SK-N-SH (cell line): ENCODE measurements around the gene DIS3L2. TPM values are rescaled to one million over a fixed set of nuclear protein-coding genes. Genes with fewer than 3 reads are reported as not detected.

Experiments used
- CTCF ChIA-PET: fragments of 300-600, 350-600 bp; formaldehyde crosslinking; extraction: SDS; loops from one replicate; lab custom pipeline; 2021; lab: Yijun Ruan, JAX
- POLR2A ChIA-PET: fragments of 350-600 bp; sonication (Branson Sonifier 250); formaldehyde crosslinking; extraction: SDS; loops from one replicate; lab custom pipeline; 2020; ENCODE audit warnings: antibody characterized with exemption, inconsistent platforms; lab: Yijun Ruan, JAX
- DNase-seq: peaks from one replicate; pipeline ENCODE4 v3.0.0; 2012
- H2AFZ ChIP-seq: fragments of 200-600 bp; sonication (generic); 2 replicates; pipeline ENCODE4 v1.8.1; 2016; ENCODE audit warnings: antibody characterized with exemption, mild to moderate bottlenecking, low read depth
- H3F3A ChIP-seq: fragments of 200-600 bp; sonication (generic); replicated peaks from 2 replicates; pipeline ENCODE3; 2016; ENCODE audit warnings: antibody characterized with exemption, mild to moderate bottlenecking; ENCODE audit not compliant: insufficient read depth
- H3K27ac ChIP-seq, 2 experiments: fragments of 200-500 bp in 1 of 2; fragments of 200-600 bp in 1 of 2; sonication (Bioruptor generic) in 1 of 2; sonication (generic), shearing (Covaris generic) in 1 of 2; 2 replicates each; pipeline versions ENCODE4 v1.5.1 to v1.6.1; 2014 to 2016; ENCODE audit warnings: low read depth in 2 of 2, inconsistent platforms in 1 of 2, low read length in 1 of 2, mild to moderate bottlenecking in 1 of 2, mixed read lengths in 1 of 2
- H3K27me3 ChIP-seq: fragments of 200-600 bp; sonication (generic), shearing (Covaris generic); 2 replicates; pipeline ENCODE4 v1.6.1; 2016; ENCODE audit warnings: mixed run types; ENCODE audit not compliant: insufficient read depth
- H3K36me3 ChIP-seq, 2 experiments: fragments of 200-500 bp in 1 of 2; fragments of 200-600 bp in 1 of 2; sonication (Bioruptor generic) in 1 of 2; sonication (generic) in 1 of 2; replicated peaks in 1 of 2; 2 replicates each; pipeline versions ENCODE3 to v1.5.1; 2014 to 2016; ENCODE audit warnings: low read length in 1 of 2, mild to moderate bottlenecking in 1 of 2; ENCODE audit not compliant: insufficient read depth in 2 of 2, control insufficient read depth in 1 of 2
- H3K4me1 ChIP-seq, 2 experiments: fragments of 200-500 bp in 1 of 2; fragments of 200-600 bp in 1 of 2; sonication (Bioruptor generic) in 1 of 2; sonication (generic), shearing (Covaris generic) in 1 of 2; 2 replicates each; pipeline versions ENCODE4 v1.5.1 to v1.6.1; 2014 to 2016; ENCODE audit warnings: low read depth in 1 of 2, low read length in 1 of 2, mixed run types in 1 of 2; ENCODE audit not compliant: insufficient read depth in 2 of 2, control insufficient read depth in 1 of 2
- H3K4me2 ChIP-seq: fragments of 200-600 bp; sonication (generic), shearing (Covaris generic); 2 replicates; pipeline ENCODE4 v1.6.1; 2017; ENCODE audit warnings: mixed run types
- H3K4me3 ChIP-seq, 2 experiments: fragments of 200-500 bp in 1 of 2; fragments of 200-600 bp in 1 of 2; sonication (Bioruptor generic) in 1 of 2; sonication (generic), shearing (Covaris generic) in 1 of 2; 2 replicates each; pipeline versions ENCODE4 v1.5.1 to v1.8.1; 2014 to 2016; ENCODE audit warnings: low read depth in 2 of 2, inconsistent platforms in 1 of 2, low read length in 1 of 2, mild to moderate bottlenecking in 1 of 2, mixed read lengths in 1 of 2, moderate library complexity in 1 of 2
- H3K79me2 ChIP-seq: fragments of 200-600 bp; sonication (generic); 2 replicates; pipeline ENCODE4 v1.8.1; 2017; ENCODE audit warnings: mild to moderate bottlenecking; ENCODE audit not compliant: insufficient read depth
- H3K9ac ChIP-seq: fragments of 200-600 bp; sonication (generic); 2 replicates; pipeline ENCODE4 v1.6.1; 2017; ENCODE audit warnings: mixed run types
- H3K9me2 ChIP-seq: fragments of 200-600 bp; sonication (generic); 2 replicates; pipeline ENCODE4 v1.6.1; 2017; ENCODE audit warnings: mixed run types
- H3K9me3 ChIP-seq: fragments of 200-600 bp; sonication (generic); 2 replicates; pipeline ENCODE4 v1.6.1; 2017; ENCODE audit warnings: mixed run types, mild to moderate bottlenecking, moderate library complexity
- H4K20me1 ChIP-seq: fragments of 200-600 bp; sonication (generic); 2 replicates; pipeline ENCODE4 v1.6.1; 2017; ENCODE audit warnings: mild to moderate bottlenecking, mixed run types; ENCODE audit not compliant: insufficient read depth
- EP300 ChIP-seq, 2 experiments: IDR thresholded peaks; 2 replicates each; pipeline versions ENCODE4 v1.4.0 to v1.6.1; 2012; ENCODE audit warnings: borderline replicate concordance in 1 of 2, low read depth in 1 of 2, low read length in 1 of 2
- EZH2phosphoT487 ChIP-seq: fragments of 200-600 bp; sonication (generic); IDR thresholded peaks from 2 replicates; pipeline ENCODE4 v1.6.1; 2017; ENCODE audit warnings: low read depth, mixed run types, mild to moderate bottlenecking, antibody characterized with exemption, moderate library complexity, borderline replicate concordance
- FOXM1 ChIP-seq: IDR thresholded peaks from 2 replicates; pipeline ENCODE4 v1.4.0; 2012; ENCODE audit warnings: low read depth, mild to moderate bottlenecking
- GATA2 ChIP-seq: sonication (generic); formaldehyde crosslinking; IDR thresholded peaks from 2 replicates; pipeline ENCODE4 v1.5.0; 2020; ENCODE audit warnings: mild to moderate bottlenecking, missing genetic modification reagents
- IRF3 ChIP-seq: fragments of 150-350 bp; IDR thresholded peaks from 2 replicates; pipeline ENCODE4 v1.6.1; 2016; ENCODE audit warnings: mild to moderate bottlenecking, low read depth, low read length
- PBX3 ChIP-seq: IDR thresholded peaks from 2 replicates; pipeline ENCODE4; 2012
- RAD21 ChIP-seq: IDR thresholded peaks from 2 replicates; pipeline ENCODE4 v1.6.1; 2012; ENCODE audit warnings: mild to moderate bottlenecking, low read length
- RFX5 ChIP-seq: IDR thresholded peaks from 2 replicates; pipeline ENCODE4 v1.6.1; 2012; ENCODE audit warnings: mild to moderate bottlenecking, improper control_type of control experiment, low read length
- RXRA ChIP-seq: IDR thresholded peaks from 2 replicates; pipeline ENCODE4 v1.4.0; 2012; ENCODE audit warnings: low read depth, mild to moderate bottlenecking, borderline replicate concordance
- SMC3 ChIP-seq: IDR thresholded peaks from 2 replicates; pipeline ENCODE4 v1.6.1; 2012; ENCODE audit warnings: low read depth, low read length, improper control_type of control experiment
- USF1 ChIP-seq: IDR thresholded peaks from 2 replicates; pipeline ENCODE4 v1.4.0; 2012; ENCODE audit warnings: low read depth, borderline replicate concordance
- USF2 ChIP-seq: fragments of 150-350 bp; IDR thresholded peaks from 2 replicates; pipeline ENCODE4 v1.6.1; 2017; ENCODE audit warnings: antibody characterized with exemption, low read length, low read depth, borderline replicate concordance
- ZBTB33 ChIP-seq: IDR thresholded peaks from 2 replicates; pipeline ENCODE4 v1.4.0; 2012; ENCODE audit warnings: low read depth, borderline replicate concordance
- WGBS: methylation state at CpG from one replicate; pipeline ENCODE4 v1.1.6; 2017; ENCODE audit warnings: low lambda C conversion rate; 5-methylcytosine and 5-hydroxymethylcytosine counted together
- polyA plus RNA-seq, 3 experiments: library from polyadenylated mRNA; depleted of rRNA; stranded (reverse); fragments of >200 nt; gene quantifications; 2 replicates each; pipeline ENCODE4 v1.2.3, GENCODE V29; 2012

The DIS3L2 gene
- polyA plus RNA-seq, 1 of the 3 experiments (the other 2 are of a cell fraction), result 17.9 TPM

- TF ChIP-seq ZBTB33 (no peak), IRF3 (no peak), GATA2 (CRISPR knock-in tag) (no peak), PBX3 (no peak)
Observed at GRCh38 chr2:232249096-232249495, 287.6 kb downstream of the DIS3L2 start (continued).

- CTCF ChIA-PET, result interaction anchor here (1.1 kb wide), 1 partner anchor 325 kb away, joined by 4 read pairs; no protein-coding TSS in a partner anchor
- Histone ChIP-seq H3F3A (no peaks in the 10 kb centered on the region), H3K36me3 (peaks cover 0 to 18% of the 10 kb centered on the region in 2 experiments), H3K79me2 (no peaks in the 10 kb centered on the region), H3K9ac (no peak overlapping the region), H2AFZ (no peak overlapping the region), H3K9me2 (no peaks in the 10 kb centered on the region), H3K27me3 (no peaks in the 10 kb centered on the region), H3K4me1 (no peaks in the 10 kb centered on the region), H3K9me3 (no peaks in the 10 kb centered on the region), H3K4me2 (no peak overlapping the region), H4K20me1 (no peaks in the 10 kb centered on the region), H3K4me3 (no peak overlapping the region), H3K27ac (no peak overlapping the region)
- no peak for DNase-seq
- 94% methylated on average over 5 of the region's 5 CpGs for WGBS
- POLR2A ChIA-PET, result no interaction called here
- no peak for TF ChIP-seq SMC3
- no peak for TF ChIP-seq USF2
- no peak for TF ChIP-seq PBX3
- no peak for TF ChIP-seq EP300 (IDR thresholded peaks at IDR 0.05; ENCODE audit: borderline replicate concordance in 1 of 2, low read depth in 1 of 2, low read length in 1 of 2)
- TF ChIP-seq RAD21, result no peak
- TF ChIP-seq RXRA, result no peak
- TF ChIP-seq EZH2phosphoT487, result no peak
- no peak for TF ChIP-seq FOXM1
- TF ChIP-seq RFX5, result no peak
- no peak for TF ChIP-seq USF1
- TF ChIP-seq, all 33 proteins: peak for 0
Observed at GRCh38 chr2:232250246-232251175, 289.0 kb downstream of the DIS3L2 start.
